ENCODE data around the gene TPD52L3. TPM values are rescaled to one million over a fixed set of nuclear protein-coding genes. Genes with fewer than 3 reads are reported as not detected.

TPD52L3 gene
- total RNA-seq, 4 donors from 2014 or later = not detected

DNA sequence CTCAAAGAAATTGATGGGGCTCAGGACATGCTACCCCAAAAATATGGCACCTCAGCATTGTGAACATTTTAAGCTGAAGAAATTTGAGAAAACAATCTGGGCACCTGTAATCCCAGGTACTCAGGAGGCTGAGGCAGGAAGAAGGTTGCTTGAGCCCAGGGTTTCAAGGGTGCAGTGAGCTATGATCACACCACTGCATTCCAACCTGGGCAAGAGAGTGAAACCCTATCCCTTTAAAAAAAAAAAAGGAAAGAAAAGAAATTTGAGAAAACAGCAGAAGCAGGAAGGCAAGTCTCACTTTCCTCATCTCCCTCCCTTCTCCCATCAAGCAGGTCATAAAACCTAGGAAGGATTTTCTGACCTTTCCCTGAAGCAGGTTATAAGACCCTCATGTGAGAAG is 23.6 kb downstream of the TPD52L3 start:
- Histone ChIP-seq H3K36me3 (no peaks in the 10 kb centered on the region), H3K27me3 (no peaks in the 10 kb centered on the region), H3K4me1 (no peaks in the 10 kb centered on the region), H3K27ac (replicated peaks in 1 of 4) (no peak overlapping the region), H3K9me3 (no peaks in the 10 kb centered on the region), H3K4me3 (no peak overlapping the region)
- no peak for DNase-seq (ENCODE audit: extremely low spot score)
- intact Hi-C loops (cut with DNase I) = loop anchor here (2.0 to 10.0 kb wide), 2 partner anchors 215 to 313 kb away; no protein-coding TSS in a partner anchor
- TF ChIP-seq EP300 (IDR thresholded peaks at IDR 0.05) (no peak), POLR2A (IDR thresholded peaks at IDR 0.05; ENCODE audit: low read depth) (no peak), POLR2AphosphoS5 (IDR thresholded peaks at IDR 0.05) (no peak)
- TF ChIP-seq, protein P1, sequence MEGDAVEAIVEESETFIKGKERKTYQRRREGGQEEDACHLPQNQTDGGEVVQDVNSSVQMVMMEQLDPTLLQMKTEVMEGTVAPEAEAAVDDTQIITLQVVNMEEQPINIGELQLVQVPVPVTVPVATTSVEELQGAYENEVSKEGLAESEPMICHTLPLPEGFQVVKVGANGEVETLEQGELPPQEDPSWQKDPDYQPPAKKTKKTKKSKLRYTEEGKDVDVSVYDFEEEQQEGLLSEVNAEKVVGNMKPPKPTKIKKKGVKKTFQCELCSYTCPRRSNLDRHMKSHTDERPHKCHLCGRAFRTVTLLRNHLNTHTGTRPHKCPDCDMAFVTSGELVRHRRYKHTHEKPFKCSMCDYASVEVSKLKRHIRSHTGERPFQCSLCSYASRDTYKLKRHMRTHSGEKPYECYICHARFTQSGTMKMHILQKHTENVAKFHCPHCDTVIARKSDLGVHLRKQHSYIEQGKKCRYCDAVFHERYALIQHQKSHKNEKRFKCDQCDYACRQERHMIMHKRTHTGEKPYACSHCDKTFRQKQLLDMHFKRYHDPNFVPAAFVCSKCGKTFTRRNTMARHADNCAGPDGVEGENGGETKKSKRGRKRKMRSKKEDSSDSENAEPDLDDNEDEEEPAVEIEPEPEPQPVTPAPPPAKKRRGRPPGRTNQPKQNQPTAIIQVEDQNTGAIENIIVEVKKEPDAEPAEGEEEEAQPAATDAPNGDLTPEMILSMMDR (IDR thresholded peaks at IDR 0.05) = no peak

- intact Hi-C loops (cut with DNase I) = loop anchor here (10.0 kb wide), 1 partner anchor 311 kb away; no protein-coding TSS in a partner anchor
- TF ChIP-seq, protein P1 (IDR thresholded peaks at IDR 0.05) = peak; percentile 70 to 80 (median 73)
- TF ChIP-seq EP300 (IDR thresholded peaks at IDR 0.05) = no peak
These were observed 26.0 kb downstream of the TPD52L3 start for GRCh38 chr9:6354072-6354686.

DNA sequence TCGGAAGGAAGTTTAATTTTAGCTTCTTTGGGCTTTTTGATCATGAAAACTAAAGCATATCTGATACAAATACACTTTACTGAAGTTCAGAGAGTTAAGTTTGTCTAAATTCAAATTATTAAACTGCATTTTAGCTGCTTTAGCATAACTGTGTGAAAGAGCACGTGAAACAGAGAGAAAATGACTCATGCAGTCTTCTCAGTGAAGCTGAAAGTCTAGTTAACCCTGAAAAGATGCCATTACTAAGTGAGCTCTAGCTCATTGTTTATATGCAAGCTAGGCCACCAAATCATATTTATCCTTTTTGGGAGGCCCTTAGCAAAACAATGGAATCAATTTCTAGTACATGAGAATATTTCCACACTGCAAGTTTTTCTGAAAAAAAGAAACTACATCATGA is 27.6 kb downstream of the TPD52L3 start:
- Histone ChIP-seq H3K4me3 (no peak overlapping the region), H3K4me1 (no peaks in the 10 kb centered on the region), H3K27me3 (no peaks in the 10 kb centered on the region), H3K27ac (replicated peaks in 1 of 4) (no peak overlapping the region), H3K36me3 (no peaks in the 10 kb centered on the region), H3K9me3 (no peaks in the 10 kb centered on the region)
- 63% methylated on average over 2 of the region's 2 CpGs for WGBS
- intact Hi-C loops (cut with DNase I) = loop anchor here (10.0 kb wide), 1 partner anchor 309 kb away; no protein-coding TSS in a partner anchor
- TF ChIP-seq POLR2AphosphoS5 (IDR thresholded peaks at IDR 0.05) (no peak), EP300 (IDR thresholded peaks at IDR 0.05) (no peak), POLR2A (IDR thresholded peaks at IDR 0.05; ENCODE audit: low read depth) (no peak)
- TF ChIP-seq, protein P1 (IDR thresholded peaks at IDR 0.05) = no peak
- no peak for DNase-seq (ENCODE audit: extremely low spot score)

More at GRCh38 chr9:6354072-6354686, 26.0 kb downstream of the TPD52L3 start:
- Histone ChIP-seq H3K4me1 (no peaks in the 10 kb centered on the region), H3K27ac (replicated peaks in 1 of 4) (no peak overlapping the region), H3K9me3 (no peaks in the 10 kb centered on the region), H3K36me3 (no peaks in the 10 kb centered on the region), H3K4me3 (no peak overlapping the region), H3K27me3 (no peaks in the 10 kb centered on the region)
- 37% methylated on average over 3 of the region's 3 CpGs for WGBS
- no peak for DNase-seq (ENCODE audit: extremely low spot score)

- intact Hi-C loops (cut with DNase I) = loop anchor here (10.0 kb wide), 1 partner anchor 308 kb away; no protein-coding TSS in a partner anchor
- Histone ChIP-seq H3K9me3 (no peaks in the 10 kb centered on the region), H3K4me1 (no peaks in the 10 kb centered on the region), H3K36me3 (no peaks in the 10 kb centered on the region), H3K27ac (replicated peaks in 1 of 4) (no peak overlapping the region), H3K27me3 (no peaks in the 10 kb centered on the region), H3K4me3 (no peak overlapping the region)
- no peak for TF ChIP-seq POLR2A (IDR thresholded peaks at IDR 0.05; ENCODE audit: low read depth)
- no peak for DNase-seq (ENCODE audit: extremely low spot score)
- WGBS = 90% methylated on average over 1 of the region's 1 CpG
These were observed 28.3 kb downstream of the TPD52L3 start for GRCh38 chr9:6356441-6356840.

DNA sequence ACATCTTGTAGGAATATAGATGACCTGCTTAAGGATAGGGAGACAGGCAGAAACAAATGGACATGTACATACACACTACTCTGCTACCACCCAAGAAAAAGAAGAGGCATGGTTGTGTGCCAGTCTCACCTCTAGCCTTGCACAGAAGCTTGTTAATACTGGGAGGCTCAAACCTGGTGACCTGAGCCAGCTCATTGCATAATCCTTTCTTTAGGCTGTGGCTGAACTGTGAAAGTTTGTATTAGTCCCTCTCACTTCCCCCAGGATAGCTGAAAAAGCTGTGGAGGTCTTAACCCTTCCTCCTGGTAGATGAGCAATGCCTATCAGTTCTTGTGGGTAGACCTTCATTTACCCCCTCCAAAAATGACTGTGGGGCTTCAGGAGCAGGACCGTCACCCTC is 28.7 kb downstream of the TPD52L3 start:
- H3K36me3 ChIP-seq = no peaks in the 10 kb centered on the region
- H3K27me3 ChIP-seq = no peaks in the 10 kb centered on the region
- DNase-seq (ENCODE audit: extremely low spot score) = no peak
- no peaks in the 10 kb centered on the region for H3K9me3 ChIP-seq
- H3K4me1 ChIP-seq = no peaks in the 10 kb centered on the region
- 75% methylated on average over 1 of the region's 1 CpG for WGBS
- intact Hi-C loops (cut with DNase I) = loop anchor here (10.0 kb wide), 1 partner anchor 308 kb away; no protein-coding TSS in a partner anchor
- H3K27ac ChIP-seq (replicated peaks in 1 of 4) = no peak overlapping the region
- TF ChIP-seq POLR2A (IDR thresholded peaks at IDR 0.05; ENCODE audit: low read depth) = no peak
- TF ChIP-seq, protein P1 (IDR thresholded peaks at IDR 0.05) = no peak
- no peak for TF ChIP-seq POLR2AphosphoS5 (IDR thresholded peaks at IDR 0.05)
- no peak for TF ChIP-seq EP300 (IDR thresholded peaks at IDR 0.05)
- no peak overlapping the region for H3K4me3 ChIP-seq

Measured in esophagus muscularis mucosa (tissue), 4 donors.